Activated T-helper 1 cell treated with Interleukin-2 at 50 U/mL for 16 hours (primary cell): Measurements from ENCODE around the gene SIGLEC9.

ENCODE experiments used
- DNase-seq: peaks from one replicate; pipeline ENCODE4 v3.0.0-alpha.2; 2020; ENCODE audit warnings: low read depth

Gene SIGLEC9

GRCh38 chr19:51097166-51097738 is 27.5 kb upstream of the SIGLEC9 start:
- DNase-seq: peak; percentile 54

GRCh38 chr19:51097796-51098195 is 26.9 kb upstream of the SIGLEC9 start:
- no peak for DNase-seq

- peak; percentile 43 for DNase-seq
Measured at GRCh38 chr19:51098365-51099046, 26.2 kb upstream of the SIGLEC9 start.

GRCh38 chr19:51099047-51099382 is 25.7 kb upstream of the SIGLEC9 start:
- DNase-seq: no peak

- no peak for DNase-seq
Measured at GRCh38 chr19:51100601-51101000, 24.1 kb upstream of the SIGLEC9 start.

- DNase-seq: no peak
Measured at GRCh38 chr19:51101171-51101865, 23.4 kb upstream of the SIGLEC9 start.

- no peak for DNase-seq
Measured at GRCh38 chr19:51102991-51103390, 21.7 kb upstream of the SIGLEC9 start.

GRCh38 chr19:51103926-51104341 is 20.8 kb upstream of the SIGLEC9 start:
- DNase-seq: no peak

GRCh38 chr19:51107406-51108065 is 17.2 kb upstream of the SIGLEC9 start:
- no peak for DNase-seq

GRCh38 chr19:51108066-51108804 is 16.5 kb upstream of the SIGLEC9 start, which contains the start of gene CTU1:
Gene CTU1, minus strand, starts transcription at chr19:51108409. Its CDS starts 3,840 bp downstream, at chr19:51104569.
- DNase-seq: peak; percentile 98

GRCh38 chr19:51108805-51109146 is 15.9 kb upstream of the SIGLEC9 start:
- DNase-seq: no peak

GRCh38 chr19:51110666-51110971 is 14.1 kb upstream of the SIGLEC9 start:
- no peak for DNase-seq

GRCh38 chr19:51111606-51112005 is 13.1 kb upstream of the SIGLEC9 start:
- DNase-seq: no peak

- no peak for DNase-seq
Measured at GRCh38 chr19:51114087-51114729, 10.5 kb upstream of the SIGLEC9 start.

- no peak for DNase-seq
Measured at GRCh38 chr19:51116736-51117286, 7.9 kb upstream of the SIGLEC9 start.

- DNase-seq: no peak
Measured at GRCh38 chr19:51119101-51119500, 5.6 kb upstream of the SIGLEC9 start.

GRCh38 chr19:51119611-51120010 is 5.1 kb upstream of the SIGLEC9 start:
- no peak for DNase-seq

- DNase-seq: no peak
Measured at GRCh38 chr19:51120160-51120559, 4.5 kb upstream of the SIGLEC9 start.

- DNase-seq: no peak
Measured at GRCh38 chr19:51121257-51121656, 3.4 kb upstream of the SIGLEC9 start.

- DNase-seq: no peak
Measured at GRCh38 chr19:51122112-51122981, 2.4 kb upstream of the SIGLEC9 start.

- DNase-seq: peak; percentile 25
Measured at GRCh38 chr19:51123381-51123800, 1.3 kb upstream of the SIGLEC9 start.
